ENCODE data around the gene HEYL.

- TF ChIP-seq POLR2A (IDR thresholded peaks at IDR 0.05) (no peak), CTCF (IDR thresholded peaks at IDR 0.05) (no peak)
Measured at GRCh38 chr1:39614488-39614887, 25.0 kb downstream of the HEYL start.
